Measurements from ENCODE around the gene SPOPL.
"Not testable (repeated sequence)": the region's sequence is repeated elsewhere in the genome, so short reads cannot be mapped to it uniquely, and the experiment has no call there.

Gene SPOPL

DNA sequence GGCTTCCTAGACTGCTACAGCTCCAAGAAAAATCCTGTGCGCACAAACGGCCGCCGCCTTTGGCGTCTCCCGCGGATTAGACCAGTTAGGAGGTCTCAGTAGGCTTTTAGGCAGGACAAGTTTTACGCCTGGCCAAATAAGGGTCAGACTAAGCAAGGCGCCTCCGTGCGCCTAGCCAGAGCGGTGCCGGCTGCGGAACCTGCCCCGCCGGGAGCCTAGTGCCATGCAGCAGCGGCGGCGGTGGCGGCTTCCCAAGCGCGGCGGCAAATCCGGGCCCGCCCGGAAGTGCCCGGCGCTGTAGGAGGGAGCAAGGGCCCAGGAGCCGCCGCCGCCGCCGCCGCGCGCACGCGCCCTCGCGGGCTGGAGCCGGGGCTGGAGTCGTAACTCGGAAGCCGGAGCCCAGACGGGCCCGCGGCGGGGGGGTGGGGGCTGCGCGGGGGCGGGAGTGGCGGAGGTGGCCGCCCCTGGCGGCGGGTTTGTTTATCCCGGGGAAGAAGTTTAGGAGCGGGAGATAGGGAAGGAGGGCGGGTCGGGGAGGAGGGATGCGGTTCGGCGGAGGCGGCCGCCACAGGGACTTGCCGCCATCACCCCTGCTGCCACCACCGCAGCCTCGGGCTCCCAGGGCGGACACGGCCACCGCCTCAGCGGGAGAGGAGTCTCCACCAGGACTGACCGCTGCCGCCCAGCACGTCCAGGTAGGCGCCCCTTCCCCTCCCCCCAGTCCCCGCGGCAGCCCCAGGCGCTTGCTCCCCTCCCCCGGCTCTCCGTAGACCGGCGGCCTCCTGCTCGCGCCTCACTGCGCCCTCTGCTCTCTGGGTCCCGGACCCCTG is at the start of gene SPOPL:
Gene SPOPL (plus strand): TSS at position 346 of the 830 bp plus-strand sequence. CDS start 48,447 bp downstream, outside the sequence.
- DNase-seq: peak; percentile 73 to 76

DNA sequence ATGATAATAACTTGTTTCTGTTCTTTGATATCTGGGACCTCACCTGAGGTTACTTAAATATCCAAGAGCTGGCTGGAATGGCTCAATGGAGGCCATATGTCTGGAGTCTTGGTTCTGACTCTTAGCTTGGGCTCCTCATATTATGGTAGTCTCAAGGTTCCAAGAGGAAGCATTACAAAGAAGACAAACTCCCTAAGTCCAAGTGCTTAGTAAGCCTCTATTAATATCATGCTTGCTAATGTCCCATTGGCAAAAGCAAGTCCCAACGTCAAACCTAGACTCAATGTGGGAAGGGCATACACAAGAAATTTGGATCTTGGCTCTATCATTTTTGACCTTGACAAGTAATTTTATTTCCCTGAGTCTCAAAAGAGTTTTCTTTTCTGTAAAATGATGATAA is 49.2 kb upstream of the SPOPL start:
- DNase-seq: no peak

DNA sequence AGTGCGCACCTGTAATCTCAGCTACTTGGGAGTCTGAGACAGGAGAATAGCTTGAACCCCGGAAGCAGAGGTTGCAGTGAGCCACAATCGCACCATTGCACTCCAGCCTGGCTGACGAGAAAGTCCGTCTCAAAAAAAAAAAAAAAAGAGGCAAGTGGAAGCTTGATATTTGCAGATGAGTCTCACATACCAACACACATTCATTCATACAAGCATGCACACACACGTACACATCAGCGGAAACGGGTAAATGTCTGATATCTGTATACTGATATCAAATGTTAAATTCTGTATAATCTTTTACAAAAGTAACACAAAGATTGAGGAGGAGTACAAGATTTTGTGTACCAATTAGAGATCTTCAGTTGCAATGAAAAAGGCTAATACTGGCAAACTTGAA is 47.8 kb upstream of the SPOPL start:
- no peak for DNase-seq

DNA sequence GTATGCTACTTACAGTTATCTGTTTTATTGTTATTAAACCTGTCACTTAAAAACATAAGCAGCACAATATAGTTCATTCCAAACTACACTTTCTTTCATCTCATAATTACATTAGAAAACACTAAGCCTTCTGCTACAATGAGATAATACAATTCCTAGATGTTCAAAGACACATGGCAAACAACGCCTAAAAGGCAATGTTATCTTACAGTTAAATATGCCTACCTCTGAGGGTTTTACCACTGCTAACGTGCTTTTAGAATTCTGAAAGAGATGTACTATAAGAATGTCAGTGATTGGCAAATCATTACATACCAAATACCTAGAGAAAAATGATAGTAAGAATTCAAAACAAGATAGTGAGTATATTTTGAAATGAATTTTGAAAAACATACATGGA is 46.8 kb upstream of the SPOPL start:
- no peak for DNase-seq

DNA sequence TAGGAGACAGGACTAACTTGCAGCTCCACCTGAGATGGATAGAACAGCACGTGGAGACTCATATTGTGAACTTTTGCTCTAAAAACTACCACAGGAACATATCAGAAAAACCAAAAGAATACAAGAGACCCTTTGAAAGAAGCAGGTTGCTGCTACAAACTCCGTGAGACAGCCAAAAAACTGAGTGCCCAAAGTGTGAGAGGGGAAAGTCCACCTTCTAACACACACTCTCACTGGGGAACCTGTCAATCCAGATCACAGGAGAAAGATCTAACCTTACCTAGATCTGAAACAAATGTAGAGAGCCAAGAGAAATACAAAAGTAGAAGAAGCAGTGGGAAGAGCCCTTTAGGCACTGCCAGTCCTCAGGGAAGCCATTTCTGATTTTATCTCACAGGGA is 46.3 kb upstream of the SPOPL start:
- DNase-seq: no peak

DNA sequence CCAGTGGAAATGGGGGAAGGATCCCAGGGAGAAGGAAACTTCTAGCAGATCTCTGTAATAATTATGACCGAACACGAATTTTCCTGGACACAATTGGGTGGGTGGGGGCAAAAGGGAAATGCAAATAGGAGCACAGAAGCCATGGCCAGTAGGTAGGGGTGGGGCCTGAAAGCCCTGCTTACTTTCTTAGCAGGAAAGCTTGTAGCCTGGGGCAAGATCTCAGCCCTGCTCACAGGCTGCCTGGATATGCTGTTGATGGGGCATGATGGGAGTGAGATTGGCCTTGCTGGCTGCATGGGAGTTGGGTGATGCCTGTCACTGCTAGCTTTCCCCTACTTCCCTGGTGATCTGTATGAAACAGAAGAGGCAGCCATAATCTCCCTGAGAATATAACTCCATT is 45.9 kb upstream of the SPOPL start:
- DNase-seq: no peak

DNA sequence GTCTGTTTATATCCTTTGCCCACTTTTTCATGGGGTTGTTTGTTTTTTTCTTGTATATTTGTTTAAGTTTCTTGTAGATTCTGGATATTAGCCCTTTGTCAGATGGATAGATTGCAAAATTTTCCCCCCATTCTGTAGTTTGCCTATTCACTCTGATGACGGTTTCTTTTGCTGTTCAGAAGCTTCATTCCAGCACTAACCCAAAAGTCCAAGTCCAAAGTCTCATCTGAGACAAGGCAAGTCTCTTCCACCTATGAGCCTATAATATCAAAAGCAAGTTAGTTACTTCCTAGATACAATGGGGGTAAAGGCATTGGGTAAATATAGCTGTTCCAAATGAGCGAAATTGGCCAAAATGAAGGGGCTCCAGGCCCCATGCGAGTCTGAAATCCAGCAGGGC is 38.9 kb upstream of the SPOPL start:
- not testable (repeated sequence) for DNase-seq

DNA sequence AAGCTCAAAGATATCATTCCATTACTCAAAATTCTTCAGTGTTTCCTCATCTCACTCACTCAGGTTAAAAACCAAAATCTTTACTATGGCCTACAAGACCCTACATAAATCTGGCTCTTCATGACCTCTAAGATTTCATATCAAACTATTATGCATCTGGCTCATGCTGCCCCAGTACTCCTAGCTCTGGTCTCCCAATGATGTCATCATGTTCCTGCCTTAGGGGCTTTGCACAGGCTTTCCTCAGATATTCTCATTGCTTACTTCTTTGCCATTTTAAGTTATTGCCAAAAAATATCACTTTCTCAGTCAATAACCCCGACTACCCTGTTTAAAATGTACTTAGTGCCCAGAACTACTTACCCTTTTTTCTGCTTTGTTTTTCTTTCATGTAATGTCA is 33.0 kb upstream of the SPOPL start:
- no peak for DNase-seq

DNA sequence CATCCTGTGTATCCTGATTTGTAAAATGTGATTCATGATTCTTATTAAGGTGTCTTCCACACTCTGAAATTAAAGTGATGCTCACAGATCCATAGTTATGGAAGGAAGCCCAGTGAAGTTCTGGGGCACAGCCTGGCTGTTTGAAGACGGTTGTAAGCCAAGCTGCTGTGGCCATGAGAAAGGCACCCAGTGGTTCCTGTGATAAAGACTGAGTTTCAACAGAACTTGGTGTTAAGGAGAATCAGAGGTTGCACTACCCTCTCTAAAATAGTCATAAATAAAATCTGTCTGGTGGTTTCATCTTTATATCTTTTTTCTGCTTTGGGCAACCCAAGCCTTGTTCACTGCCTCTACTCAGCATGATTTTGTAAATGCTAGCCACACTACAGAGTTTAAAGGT is 32.2 kb upstream of the SPOPL start:
- no peak for DNase-seq

DNA sequence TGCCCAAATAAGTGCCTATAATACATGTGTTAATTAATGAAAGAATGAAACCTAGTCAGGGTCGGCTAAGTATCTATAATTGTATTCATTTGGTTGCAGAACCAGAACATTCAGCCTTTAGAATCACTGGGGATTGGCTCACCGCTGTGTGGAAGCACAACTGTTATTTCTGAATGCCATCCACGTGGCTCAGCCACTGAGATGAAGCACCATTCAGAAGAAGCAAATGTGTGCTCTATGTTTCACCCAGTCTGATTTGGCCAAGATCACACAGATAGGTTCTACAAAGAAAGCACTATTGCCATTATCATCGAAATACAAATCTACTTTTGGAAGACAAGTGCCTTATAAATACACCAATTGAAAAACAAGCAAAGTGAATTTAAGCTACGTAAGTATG is 30.6 kb upstream of the SPOPL start:
- DNase-seq: no peak

DNA sequence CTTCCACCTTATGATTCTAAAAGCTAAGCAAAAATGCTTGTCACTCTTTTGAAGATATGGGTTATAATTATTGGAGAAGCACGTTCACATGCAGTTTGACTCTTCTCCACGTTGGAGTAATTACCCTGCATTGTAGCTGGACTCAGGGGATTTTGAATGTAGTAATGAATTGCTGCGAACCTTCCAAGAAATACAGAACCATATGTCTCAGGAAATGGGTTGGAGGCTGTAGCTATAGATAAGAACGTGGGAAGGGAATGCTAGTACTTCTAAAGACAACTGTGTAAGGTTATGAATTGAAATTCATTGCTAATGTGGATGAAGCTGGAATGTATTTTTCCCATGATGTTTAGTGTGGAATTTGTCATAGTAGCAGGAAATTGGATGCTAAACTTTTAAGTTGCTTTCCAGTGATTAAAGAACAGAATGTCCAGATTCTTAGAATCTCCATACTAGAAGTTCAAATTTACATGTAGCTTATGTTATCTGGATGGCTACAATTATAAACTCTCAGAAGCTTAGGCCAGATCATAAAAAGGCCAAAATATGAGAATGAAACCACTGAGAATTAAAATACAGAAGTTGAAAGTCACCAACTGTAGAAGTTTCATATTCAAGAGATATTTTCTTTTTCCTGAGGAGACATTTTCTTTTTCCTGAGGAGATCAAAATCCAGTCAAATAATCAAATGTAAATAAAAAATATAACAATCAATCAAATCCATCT is 27.3 kb upstream of the SPOPL start:
- no peak for DNase-seq

DNA sequence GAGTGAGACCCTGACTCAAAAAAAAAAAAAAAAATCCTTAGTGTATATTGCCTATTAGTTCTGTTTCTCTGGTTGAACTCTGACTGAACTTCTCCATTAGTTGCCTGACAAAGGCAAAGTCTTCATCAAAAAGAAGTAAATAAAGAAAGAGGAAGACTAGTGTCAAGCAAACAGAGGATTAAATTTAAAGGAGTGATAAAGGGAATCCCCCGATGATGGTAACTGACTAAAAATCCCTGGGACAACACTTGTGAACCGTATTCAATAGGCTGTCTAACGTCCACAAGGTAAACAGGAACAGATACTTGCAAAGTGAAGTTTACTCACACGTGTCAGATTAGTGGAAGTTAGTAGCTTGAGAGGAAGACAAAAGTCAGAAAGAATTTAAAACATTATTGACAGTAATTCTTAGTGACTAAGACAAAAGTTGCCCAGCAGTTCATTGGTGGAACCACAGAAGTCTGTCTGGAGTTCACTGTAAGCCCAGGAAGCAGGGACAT is 26.2 kb upstream of the SPOPL start:
- no peak for DNase-seq

DNA sequence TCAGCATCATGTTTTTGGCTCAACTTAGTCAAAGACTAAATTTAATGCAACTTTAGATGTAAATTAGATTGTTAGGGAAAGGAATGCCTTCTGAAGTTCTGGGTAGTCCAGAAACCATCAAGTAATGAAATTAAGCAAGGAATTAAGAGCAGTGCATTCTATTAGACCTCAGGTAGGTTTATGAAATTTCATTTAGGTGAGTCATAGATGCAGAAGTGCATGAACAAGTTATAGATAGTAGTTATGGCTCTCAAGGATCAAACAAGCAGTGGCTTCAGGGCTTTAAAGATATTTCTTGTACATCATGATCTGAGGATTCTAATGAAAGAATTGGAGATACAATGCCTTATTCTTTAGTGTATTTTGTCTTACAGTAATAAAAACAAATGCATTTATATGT is 25.4 kb upstream of the SPOPL start:
- no peak for DNase-seq

DNA sequence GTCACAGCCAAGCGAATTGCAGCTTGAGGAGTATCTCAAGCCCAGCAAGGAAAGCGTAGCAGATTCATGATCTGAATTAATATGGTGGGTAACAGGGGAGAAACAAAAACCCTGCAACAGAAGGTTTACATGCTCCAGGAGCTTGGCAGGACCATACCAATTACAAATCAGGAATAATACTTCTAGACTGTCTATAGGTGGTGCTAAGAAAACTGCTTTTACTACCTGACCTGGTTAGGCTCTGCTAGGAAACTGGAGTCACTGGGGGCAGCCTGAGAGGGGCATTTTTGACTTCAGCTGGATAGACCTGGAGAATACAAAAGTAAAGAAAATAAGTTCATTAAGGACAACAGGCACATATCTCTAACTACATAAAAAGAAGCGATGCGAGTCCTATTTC is 24.6 kb upstream of the SPOPL start:
- DNase-seq: no peak

DNA sequence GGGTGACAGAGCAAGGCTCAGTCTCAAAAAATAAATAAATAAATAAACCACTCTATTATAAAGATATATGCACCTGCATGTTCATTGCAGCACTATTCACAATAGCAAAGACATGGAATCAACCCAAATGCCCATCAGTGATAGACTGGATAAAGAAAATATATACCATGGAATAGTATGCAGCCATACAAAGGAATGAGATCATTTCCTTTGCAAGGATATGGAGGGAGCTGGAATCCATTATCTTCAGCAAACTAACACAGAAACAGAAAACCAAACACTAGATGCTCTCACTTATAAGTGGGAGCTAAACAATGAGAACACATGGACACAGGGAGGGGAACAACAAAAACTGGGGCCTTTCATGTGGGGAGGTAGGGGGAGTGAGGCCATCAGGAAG is 18.8 kb upstream of the SPOPL start:
- not testable (repeated sequence) for DNase-seq

DNA sequence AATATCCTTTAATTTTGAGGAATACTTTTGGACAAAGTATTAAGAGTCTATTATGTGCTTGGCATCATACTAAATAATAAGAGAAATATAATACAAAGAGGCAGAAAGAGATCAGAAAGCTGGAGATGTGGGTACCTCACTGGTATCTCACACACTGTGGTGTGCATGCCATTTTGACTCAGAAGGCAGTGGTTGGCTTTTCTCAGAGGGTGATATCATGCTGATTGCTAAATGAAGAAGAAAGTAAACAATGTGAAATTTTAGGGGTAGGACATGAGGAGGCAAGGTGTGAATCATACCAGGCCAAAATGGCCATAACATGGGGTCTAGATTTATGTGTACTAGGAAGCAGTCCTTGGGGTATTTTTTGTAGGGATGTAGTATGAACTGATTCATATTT is 16.6 kb upstream of the SPOPL start:
- no peak for DNase-seq

DNA sequence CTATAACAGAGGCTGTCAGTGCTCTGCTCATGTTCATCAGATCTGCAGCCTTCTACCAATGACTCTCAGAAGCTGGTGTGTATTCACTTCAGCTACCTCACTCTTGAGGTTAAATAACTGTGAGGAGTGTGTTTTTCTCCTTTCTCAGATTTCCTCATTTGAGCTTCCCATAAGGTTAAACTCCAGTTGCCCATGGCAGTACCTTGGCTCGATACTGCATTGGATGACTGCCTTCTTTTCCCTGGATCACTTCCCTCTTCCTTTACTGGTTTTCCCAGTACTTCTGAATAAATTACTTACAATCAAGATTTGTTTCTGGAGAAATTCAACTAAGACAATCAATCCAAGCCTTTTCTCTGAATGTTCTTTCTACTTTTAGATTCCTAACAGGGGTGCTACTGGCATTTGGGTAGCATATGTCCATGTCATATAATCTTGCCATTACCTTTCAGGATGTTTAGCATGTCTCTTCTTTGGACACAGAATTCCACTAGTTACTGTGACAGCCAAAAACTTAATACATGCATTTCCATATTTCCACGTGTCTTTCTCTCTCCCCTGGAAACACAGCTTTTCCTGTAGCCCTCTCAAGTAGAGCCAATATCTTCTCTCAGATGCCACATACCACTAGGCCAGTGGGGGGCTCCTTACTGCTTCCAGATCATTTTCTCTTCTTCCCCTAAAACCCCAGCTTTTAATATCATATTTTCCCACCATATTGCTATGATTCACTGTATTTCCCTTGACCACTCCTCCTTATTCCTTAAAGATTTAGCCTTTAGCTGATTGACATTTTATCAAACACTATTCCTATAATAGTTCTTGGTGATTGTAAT is 15.0 kb upstream of the SPOPL start:
- no peak for DNase-seq

DNA sequence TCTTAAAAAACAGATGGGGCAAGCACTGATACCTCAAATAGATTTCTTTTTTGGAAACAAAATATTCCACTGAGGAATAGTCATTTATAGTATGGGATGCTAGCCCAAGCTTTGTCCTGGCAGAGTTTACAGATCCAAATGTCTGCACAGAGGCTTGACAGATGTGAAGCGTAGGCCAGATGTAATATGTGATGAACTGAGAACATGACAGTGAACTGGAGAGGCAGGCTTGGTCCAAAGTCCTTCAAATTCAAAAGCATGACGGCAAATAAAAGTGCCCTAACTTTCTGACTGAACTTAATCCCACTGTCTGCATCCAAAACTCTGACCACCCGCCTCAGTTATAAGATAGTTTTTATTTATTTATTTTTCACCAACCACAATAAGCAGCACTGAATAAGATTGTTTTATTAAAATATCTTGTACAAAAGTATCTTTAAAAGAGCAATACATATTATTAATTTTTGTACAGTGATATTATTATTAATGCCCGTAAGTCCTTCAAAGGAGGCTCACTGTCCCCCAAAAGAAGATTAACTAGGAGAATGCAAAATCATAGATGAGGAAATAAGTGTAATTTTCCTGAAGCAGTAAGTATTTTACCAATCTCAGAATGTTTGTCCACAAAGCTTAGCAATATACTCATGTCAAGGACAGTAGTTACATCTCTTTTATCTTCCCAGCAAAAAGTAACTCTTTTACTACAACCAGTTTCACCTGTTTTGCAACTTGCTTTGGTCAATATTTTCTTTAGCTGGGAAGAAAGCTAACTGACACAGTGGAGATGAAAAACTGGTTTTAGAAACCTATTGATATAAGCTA is 10.7 kb upstream of the SPOPL start:
- no peak for DNase-seq

DNA sequence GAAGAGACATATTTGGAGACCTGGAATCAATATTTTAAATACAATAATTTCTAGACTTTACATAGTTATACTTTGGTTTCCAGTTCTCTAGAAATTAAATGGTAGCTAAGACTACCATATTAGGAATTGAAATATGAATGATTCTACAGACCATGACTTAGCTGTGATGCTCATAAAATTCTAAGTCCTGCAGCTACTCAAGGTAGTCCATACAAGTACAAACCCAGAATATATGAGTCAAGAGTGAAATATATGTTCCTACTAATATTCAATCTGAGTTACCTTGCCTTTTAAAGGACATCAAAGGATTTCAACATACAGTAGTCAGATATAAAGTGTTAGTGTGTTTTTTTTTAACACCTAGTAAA is 10.1 kb upstream of the SPOPL start:
- no peak for DNase-seq

DNA sequence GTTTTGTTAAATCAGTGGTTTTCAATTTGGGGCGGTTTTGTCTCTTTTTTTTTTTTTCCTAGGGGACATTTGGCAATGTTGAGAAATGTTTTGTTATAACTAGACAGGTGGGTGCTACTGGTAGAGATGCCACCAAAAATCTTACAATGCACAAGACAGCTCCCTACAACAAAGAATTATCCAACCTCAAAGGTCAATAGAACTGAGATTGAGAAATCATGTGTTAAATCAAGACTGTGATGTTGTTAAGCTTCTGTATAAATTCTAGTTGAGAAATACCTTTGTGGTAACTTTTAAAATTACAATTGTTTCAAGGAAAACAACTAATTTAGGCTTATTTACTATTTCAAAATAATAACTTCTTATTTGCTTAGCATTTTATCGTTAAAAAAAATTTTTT is 9.4 kb upstream of the SPOPL start:
- DNase-seq: no peak

DNA sequence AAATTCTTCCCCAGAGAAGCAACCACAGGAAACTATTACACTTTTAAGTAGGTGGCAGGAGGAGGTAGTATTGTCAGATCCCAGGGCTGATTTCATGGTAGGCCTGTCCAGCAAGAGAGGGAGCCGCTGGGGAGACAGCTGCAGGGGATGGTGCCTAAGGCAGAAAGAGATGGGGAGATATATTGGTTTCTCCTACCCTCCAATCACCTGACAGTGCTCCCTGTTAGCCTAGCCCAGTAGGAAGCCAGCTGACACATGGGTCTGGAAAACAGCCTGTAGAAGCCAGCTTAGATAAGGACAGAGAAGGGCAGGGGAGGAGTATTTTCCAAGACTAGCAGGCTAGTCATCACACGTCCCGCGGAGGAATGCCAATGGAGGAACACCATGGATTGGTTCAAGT is 8.2 kb upstream of the SPOPL start:
- no peak for DNase-seq

DNA sequence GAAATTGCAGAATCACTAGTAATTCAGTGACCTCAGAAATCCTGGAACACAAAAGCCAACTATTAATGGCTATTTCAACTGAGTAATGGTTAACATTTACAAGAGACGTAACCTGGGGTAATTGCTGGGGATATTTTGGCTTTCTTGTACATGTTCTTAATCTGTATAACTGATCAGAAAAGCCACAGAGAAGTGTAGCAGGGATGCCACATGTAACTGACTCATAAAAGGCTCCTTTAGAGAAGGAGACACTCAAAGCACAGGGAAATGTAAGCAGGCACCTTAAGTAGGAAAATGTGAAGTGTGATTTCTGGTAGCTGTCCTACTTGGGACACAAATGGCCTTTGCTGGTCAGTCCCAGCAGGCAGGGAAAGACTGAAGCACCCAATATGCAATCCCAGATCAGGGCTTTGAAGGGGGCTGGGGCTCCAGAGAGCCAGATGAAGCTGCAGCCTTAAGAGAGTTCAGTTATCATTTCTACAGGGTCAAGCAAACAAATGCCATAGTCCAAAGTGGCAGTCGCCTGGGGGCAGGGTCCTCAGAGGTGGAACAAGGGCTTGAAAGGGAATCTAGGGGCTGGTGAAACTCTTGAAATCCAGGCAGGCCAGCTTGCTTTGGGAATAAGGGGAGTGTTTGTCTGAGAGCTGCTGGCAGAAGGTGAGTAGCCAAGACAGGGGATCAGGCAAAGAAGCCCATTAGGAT is 7.2 kb upstream of the SPOPL start:
- no peak for DNase-seq
